Ishikawa (cell line): ENCODE data around the gene GNRH2.

Experiments
- CEBPB ChIP-seq: IDR thresholded peaks from 2 replicates; pipeline ENCODE4 v1.6.1; 2012
- EP300 ChIP-seq: IDR thresholded peaks from 2 replicates; pipeline ENCODE4 v1.6.1; 2012; ENCODE audit warnings: borderline replicate concordance
- RAD21 ChIP-seq: IDR thresholded peaks from 2 replicates; pipeline ENCODE4 v1.6.1; 2012; ENCODE audit warnings: low read depth
- TAF1 ChIP-seq: IDR thresholded peaks from 2 replicates; pipeline ENCODE4 v1.6.1; 2012; ENCODE audit warnings: low read depth, mild to moderate bottlenecking
- YY1 ChIP-seq: IDR thresholded peaks from 2 replicates; pipeline ENCODE4 v1.6.1; 2012; ENCODE audit warnings: low read depth
- TF ChIP-seq, protein P1 (sequence below): IDR thresholded peaks from 2 replicates; pipeline ENCODE4 v1.6.1; 2012; ENCODE audit warnings: low read depth, mild to moderate bottlenecking
- TF ChIP-seq, protein P2 (sequence below): IDR thresholded peaks from 2 replicates; pipeline ENCODE4 v1.6.1; 2012

DNA sequence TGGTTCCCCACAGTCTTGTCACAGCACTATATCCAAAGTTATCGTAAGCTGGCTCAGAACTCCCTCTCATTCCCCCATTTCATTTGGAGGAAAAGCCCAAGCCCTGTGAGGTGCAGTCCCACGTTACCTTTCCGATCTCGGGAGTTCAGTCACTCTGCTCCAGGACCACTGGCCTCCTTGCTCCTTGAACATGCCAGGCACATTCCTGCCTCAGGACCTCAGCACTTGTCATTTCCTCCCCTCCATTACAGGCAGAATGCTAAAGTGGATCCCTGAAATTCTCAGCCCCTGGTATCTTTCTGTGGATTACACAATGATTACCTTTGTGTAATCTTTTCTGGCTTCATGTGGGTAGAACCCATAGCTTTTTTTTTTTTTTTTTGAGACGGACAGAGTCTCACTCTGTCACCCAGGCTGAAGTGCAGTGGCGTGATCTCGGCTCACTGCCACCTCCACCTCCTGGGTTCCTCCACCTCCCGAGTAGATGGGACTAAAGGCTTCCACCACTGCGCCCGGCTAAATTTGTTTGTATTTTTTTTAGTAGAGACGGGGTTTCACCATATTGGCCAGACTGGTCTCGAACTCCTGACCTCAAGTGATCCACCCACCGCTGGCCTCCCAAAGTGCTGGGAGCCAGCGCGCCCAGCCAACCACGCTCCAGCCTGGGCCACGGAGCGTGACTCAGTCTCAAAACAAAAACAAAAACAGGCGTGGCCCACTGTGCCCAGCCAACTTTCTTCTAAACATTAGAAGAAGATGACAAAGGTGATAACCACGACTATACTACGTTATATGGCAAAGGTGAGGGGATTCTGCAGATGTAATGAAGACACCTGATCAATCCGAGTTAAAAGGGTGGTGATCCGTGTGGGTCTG is 24.0 kb downstream of the GNRH2 start:
- TF ChIP-seq, protein P1, sequence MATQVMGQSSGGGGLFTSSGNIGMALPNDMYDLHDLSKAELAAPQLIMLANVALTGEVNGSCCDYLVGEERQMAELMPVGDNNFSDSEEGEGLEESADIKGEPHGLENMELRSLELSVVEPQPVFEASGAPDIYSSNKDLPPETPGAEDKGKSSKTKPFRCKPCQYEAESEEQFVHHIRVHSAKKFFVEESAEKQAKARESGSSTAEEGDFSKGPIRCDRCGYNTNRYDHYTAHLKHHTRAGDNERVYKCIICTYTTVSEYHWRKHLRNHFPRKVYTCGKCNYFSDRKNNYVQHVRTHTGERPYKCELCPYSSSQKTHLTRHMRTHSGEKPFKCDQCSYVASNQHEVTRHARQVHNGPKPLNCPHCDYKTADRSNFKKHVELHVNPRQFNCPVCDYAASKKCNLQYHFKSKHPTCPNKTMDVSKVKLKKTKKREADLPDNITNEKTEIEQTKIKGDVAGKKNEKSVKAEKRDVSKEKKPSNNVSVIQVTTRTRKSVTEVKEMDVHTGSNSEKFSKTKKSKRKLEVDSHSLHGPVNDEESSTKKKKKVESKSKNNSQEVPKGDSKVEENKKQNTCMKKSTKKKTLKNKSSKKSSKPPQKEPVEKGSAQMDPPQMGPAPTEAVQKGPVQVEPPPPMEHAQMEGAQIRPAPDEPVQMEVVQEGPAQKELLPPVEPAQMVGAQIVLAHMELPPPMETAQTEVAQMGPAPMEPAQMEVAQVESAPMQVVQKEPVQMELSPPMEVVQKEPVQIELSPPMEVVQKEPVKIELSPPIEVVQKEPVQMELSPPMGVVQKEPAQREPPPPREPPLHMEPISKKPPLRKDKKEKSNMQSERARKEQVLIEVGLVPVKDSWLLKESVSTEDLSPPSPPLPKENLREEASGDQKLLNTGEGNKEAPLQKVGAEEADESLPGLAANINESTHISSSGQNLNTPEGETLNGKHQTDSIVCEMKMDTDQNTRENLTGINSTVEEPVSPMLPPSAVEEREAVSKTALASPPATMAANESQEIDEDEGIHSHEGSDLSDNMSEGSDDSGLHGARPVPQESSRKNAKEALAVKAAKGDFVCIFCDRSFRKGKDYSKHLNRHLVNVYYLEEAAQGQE = no peak
- TF ChIP-seq YY1 (no peak), EP300 (no peak), RAD21 (no peak), CEBPB (no peak), TAF1 (no peak)
- TF ChIP-seq, protein P2, sequence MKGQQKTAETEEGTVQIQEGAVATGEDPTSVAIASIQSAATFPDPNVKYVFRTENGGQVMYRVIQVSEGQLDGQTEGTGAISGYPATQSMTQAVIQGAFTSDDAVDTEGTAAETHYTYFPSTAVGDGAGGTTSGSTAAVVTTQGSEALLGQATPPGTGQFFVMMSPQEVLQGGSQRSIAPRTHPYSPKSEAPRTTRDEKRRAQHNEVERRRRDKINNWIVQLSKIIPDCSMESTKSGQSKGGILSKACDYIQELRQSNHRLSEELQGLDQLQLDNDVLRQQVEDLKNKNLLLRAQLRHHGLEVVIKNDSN = no peak
